D721Med (cell line): Measurements from ENCODE around the gene CCDC6.

Source experiments
- DNase-seq: peaks from one replicate; pipeline ENCODE4 v3.0.0; 2011; ENCODE audit warnings: low spot score; ENCODE audit not compliant: insufficient read length
- FAIRE-seq: peaks from 2 replicates; lab custom pipeline; 2011; peaks lifted over from hg19 to GRCh38; lab: Jason Lieb, UNC
- TF ChIP-seq, protein P1 (sequence below): IDR thresholded peaks from 2 replicates; pipeline ENCODE4 v1.5.1; 2012; ENCODE audit warnings: mild to moderate bottlenecking, control low read depth; ENCODE audit not compliant: insufficient read depth; ENCODE audit errors: missing control alignments

CCDC6 gene

DNA sequence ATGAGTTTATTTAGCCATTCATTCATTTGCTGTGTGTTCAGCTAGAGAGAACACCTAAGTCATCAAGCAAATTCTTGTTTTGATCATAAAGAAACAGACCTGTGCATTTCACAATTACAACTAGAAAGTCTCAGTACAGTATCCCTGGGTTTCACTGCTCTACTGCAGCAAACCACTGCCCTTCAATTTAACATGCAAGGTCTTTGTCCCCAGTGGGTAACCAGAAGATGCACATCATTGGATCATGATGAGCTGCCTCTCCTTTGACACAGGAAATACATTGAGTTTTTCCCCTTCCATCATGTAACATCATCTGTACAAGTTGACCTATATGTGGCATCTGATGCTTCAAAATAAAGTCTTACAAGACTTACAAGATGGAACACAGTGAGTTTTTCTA, 82.6 kb downstream of the CCDC6 start:
- TF ChIP-seq, protein P1, sequence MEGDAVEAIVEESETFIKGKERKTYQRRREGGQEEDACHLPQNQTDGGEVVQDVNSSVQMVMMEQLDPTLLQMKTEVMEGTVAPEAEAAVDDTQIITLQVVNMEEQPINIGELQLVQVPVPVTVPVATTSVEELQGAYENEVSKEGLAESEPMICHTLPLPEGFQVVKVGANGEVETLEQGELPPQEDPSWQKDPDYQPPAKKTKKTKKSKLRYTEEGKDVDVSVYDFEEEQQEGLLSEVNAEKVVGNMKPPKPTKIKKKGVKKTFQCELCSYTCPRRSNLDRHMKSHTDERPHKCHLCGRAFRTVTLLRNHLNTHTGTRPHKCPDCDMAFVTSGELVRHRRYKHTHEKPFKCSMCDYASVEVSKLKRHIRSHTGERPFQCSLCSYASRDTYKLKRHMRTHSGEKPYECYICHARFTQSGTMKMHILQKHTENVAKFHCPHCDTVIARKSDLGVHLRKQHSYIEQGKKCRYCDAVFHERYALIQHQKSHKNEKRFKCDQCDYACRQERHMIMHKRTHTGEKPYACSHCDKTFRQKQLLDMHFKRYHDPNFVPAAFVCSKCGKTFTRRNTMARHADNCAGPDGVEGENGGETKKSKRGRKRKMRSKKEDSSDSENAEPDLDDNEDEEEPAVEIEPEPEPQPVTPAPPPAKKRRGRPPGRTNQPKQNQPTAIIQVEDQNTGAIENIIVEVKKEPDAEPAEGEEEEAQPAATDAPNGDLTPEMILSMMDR: no peak
- FAIRE-seq (no peak), DNase-seq (no peak)

DNA sequence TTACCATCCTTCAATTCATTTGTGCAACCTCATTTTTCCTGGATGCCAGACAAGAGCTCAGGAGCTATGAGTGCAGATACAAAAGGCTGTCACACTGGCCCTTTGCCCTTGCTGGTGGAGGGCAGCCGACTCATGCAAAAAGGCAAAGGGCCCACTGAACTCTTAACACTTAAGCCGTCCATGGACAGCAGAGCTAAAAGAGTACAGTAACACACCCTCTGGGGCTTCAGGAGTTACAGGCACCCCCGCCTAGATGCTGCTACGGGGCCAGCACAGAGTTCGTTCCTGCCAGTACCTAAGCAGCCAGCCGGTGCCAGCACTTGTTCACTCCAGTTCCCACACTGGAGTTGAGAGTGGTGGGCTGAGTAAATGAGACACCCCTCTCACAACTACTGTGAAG, 83.2 kb downstream of the CCDC6 start:
- FAIRE-seq (no peak), DNase-seq (no peak)
- TF ChIP-seq, protein P1: no peak

DNA sequence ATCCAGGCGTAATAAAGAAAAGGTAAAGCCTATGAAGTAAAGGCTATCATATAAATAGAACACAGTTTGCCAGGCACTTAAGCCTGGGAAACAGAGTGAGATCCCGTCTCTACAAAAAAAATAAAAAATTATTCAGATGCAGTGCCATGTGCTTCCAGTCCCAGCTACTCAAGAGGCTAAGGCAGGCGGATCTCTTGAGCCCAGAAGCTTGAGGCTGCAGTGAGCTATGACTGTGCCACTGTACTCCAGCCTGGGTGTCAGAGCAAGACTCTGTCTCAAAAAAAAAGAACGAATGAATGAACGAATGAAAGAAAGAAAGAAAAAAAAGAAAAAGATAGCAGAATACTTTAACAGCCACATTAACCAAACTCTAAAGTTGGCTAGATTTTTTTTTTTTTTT, 85.9 kb downstream of the CCDC6 start:
- no peak for DNase-seq
- TF ChIP-seq, protein P1: no peak
- no peak for FAIRE-seq

DNA sequence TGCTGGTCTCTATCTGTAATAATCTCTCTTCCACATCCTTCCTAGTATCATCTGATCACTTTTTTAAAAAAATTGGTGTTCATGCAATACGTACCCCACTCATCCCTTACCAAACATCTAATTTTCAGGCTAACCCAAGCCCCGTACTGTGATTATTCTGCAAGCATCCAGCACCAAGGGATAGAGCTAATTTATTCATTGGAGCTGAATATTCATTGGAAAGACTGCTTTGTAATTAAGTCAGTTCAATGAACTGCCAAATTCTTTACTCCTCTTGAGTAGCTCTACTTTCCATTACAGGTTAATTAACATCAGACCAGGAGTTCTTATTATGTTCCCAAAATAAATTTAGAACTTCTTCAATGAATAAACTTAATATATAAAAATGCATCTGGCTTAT, 86.7 kb downstream of the CCDC6 start:
- DNase-seq (no peak), FAIRE-seq (no peak)
- TF ChIP-seq, protein P1: no peak

DNA sequence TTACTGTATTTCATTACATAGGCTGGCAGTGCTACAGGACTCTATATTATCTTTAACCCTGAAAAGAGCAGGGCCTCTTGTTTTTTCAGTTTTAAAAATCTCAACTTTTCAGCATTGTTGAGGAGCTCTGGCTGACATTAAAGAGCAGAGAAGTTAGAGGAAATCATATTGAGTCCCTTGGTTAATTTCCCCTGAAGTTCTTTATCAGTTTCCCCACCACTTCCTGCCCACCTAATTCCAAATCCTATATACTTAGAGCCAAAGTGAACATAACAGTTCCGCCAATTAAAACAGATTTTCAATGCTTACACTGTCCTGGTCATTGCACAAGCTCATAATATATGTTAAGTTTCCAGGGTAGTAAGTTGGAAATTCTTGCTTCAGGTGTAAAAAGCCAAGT, 87.1 kb downstream of the CCDC6 start:
- TF ChIP-seq, protein P1: no peak
- DNase-seq: no peak

DNA sequence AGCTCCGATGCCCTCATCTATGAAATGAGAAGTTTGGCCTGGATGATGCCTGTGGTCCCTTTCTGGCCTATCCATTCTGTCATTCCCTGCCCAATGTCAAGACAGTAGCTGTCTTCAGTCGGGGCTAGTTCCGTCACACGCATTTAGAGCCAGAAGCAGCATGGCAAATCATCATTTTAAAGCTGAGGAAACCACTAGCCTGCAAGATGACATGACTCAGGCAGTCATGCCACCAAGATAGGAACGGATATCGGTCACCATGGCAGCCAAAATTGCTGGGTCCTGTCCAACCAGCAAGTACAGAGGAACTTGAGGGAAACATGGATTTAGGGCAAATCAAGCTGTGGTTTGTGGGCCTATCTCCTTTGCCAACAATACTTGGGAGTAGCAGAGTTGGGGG, 88.6 kb downstream of the CCDC6 start:
- TF ChIP-seq, protein P1: no peak
- no peak for DNase-seq

More for the DNA sequence above, 87.1 kb downstream of the CCDC6 start:
- no peak for FAIRE-seq

DNA sequence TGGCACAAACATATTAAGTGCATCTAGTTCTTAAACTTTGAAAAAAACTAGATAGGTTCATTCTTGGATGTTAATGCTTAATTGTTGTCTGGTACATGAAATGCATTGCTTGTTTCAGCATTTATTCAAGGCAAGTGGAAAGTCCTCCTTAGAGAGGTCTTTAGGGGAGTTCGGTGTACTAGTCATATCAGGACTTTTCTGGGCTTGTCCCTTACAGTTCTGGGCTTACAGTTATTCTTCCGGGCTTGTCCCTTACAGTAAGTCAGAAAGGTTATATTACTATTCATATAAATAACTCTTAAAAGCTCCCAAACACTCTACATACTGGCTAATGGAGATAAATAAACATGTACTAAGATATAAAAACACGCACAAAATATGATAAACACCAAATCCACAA, 91.5 kb downstream of the CCDC6 start:
- TF ChIP-seq, protein P1: no peak
- DNase-seq: no peak
- FAIRE-seq: no peak

More for the DNA sequence above, 88.6 kb downstream of the CCDC6 start:
- FAIRE-seq: no peak
